Measurements from ENCODE around the gene EPB41L4B.
"Not testable (repeated sequence)": the region's sequence is repeated elsewhere in the genome, so short reads cannot be mapped to it uniquely, and the experiment has no call there.

The EPB41L4B gene

DNA sequence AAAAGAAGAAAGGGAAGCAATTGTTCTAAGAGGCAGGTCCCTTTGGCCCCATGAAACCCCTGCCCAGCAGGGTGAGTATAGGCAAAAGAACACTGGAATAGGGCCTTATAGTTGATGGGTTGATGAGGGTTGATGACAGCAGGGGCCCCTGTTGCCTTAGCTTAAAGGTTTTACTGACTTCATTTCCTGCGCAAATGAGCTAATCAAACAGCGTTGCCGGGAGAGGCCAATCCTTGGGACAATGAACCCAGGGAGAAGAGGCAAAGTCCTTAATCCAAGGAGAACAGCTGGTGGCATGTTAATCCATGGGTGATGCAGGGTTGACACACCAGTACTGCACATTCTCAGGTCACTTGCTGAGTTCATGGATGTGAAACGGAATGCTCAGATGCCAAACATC is 22.0 kb upstream of the EPB41L4B start:
- Histone ChIP-seq H3K4me3 (ENCODE audit: low read depth, low read length) (no peak overlapping the region), H3K27me3 (ENCODE audit: insufficient read depth, low read length) (peaks cover 6% of the 10 kb centered on the region), H3K36me3 (ENCODE audit: insufficient read depth, low read length) (no peaks in the 10 kb centered on the region), H3K4me1 (ENCODE audit: control insufficient read depth, insufficient read depth, low read length, unreplicated experiment) (no peaks in the 10 kb centered on the region), H3K79me2 (ENCODE audit: control insufficient read depth, insufficient read depth, low read length, unreplicated experiment) (no peaks in the 10 kb centered on the region), H3K27ac (ENCODE audit: low read depth, low read length) (no peak overlapping the region), H2AFZ (ENCODE audit: low read length, unreplicated experiment) (no peak overlapping the region)

DNA sequence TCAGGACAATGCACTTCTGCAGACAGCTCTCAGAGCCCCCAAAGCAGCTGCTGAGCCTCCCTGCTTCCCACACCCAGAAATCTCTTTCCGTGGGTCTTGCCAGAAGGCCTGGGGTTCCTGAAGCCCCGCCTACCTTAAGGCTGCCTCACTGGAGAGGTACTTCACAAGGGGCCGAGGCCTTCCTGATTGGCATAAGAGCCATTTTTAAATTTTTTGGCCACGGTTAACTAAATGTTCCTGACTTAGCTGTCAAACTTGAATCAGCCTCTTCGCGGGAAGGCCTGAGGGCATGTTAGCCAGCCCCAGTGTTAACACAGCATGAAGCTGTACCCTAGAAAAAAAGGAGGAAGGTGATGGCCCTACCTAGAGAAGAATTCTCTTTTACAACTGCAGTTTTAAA is 20.7 kb upstream of the EPB41L4B start:
- Histone ChIP-seq H3K4me1 (ENCODE audit: control insufficient read depth, insufficient read depth, low read length, unreplicated experiment) (no peaks in the 10 kb centered on the region), H3K27me3 (ENCODE audit: insufficient read depth, low read length) (peaks cover 4% of the 10 kb centered on the region; the same call in 1 of the 2 replicates), H3K79me2 (ENCODE audit: control insufficient read depth, insufficient read depth, low read length, unreplicated experiment) (no peaks in the 10 kb centered on the region), H3K4me3 (ENCODE audit: low read depth, low read length) (no peak overlapping the region), H2AFZ (ENCODE audit: low read length, unreplicated experiment) (no peak overlapping the region), H3K27ac (ENCODE audit: low read depth, low read length) (no peak overlapping the region), H3K36me3 (ENCODE audit: insufficient read depth, low read length) (no peaks in the 10 kb centered on the region)

DNA sequence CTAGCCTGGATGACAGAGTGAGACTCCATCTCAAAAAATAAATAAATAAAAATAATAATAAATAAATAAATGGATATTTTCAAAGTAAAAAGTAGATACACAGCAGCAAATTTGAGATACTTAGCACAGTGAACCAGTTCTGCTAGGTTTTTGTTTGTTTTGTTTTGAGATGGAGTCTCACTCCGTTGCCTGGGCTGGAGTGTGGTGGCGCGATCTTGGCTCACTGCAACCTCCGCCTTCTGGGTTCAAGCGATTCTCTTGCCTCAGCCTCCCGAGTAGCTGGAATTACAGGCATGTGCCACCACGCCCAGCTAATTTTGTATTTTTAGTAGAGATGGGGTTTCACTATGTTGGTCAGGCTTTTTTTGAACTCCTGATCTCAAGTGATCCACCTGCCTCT is 20.1 kb upstream of the EPB41L4B start:
- not testable (repeated sequence) for H3K36me3 ChIP-seq (ENCODE audit: insufficient read depth, low read length); H2AFZ ChIP-seq (ENCODE audit: low read length, unreplicated experiment); H3K79me2 ChIP-seq (ENCODE audit: control insufficient read depth, insufficient read depth, low read length, unreplicated experiment); H3K4me3 ChIP-seq (ENCODE audit: low read depth, low read length); H3K27ac ChIP-seq (ENCODE audit: low read depth, low read length); H3K27me3 ChIP-seq (ENCODE audit: insufficient read depth, low read length); H3K4me1 ChIP-seq (ENCODE audit: control insufficient read depth, insufficient read depth, low read length, unreplicated experiment)

DNA sequence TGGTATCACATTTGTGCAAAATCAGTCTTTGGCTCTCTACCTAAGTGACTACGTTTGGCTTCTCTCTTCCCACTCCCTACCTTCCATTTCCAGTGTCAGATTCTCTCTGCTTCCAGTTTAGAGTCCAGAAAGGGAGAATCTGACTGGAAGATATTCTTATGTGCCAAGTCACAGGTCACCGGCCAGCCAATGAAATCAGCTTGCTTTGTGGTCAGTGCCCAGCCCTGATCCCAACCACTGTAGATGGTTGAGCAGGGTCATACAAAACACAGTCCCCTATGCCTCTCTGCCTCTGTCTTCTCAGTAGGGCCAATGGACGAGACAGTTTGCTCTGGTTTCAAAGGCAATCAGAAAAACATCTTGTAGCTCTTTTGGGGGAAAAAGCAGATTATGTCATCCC is 15.6 kb upstream of the EPB41L4B start:
- no peak overlapping the region for H3K27ac ChIP-seq (ENCODE audit: low read depth, low read length)

DNA sequence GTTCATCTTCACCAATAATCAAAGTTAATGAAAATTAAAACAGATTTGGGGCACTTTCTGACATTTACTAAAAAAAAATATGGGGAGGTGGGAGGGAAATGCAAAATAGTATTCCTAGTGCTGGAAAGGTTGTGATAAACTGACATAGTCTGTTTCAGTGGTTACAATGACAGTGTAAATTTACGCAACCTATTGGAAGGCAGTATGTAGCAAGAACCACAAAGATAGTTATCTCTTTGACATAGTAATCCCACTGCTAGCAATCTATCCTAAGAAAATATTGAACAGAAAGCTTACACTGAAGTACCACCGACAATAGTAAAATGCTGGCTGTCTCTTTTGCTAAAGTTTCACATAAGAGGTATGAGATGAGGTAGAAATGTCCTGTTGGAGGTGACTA is 15.1 kb upstream of the EPB41L4B start:
- no peaks in the 10 kb centered on the region for H3K79me2 ChIP-seq (ENCODE audit: control insufficient read depth, insufficient read depth, low read length, unreplicated experiment)
- no peak overlapping the region for H3K27ac ChIP-seq (ENCODE audit: low read depth, low read length)
- H3K4me3 ChIP-seq (ENCODE audit: low read depth, low read length), result no peak overlapping the region
- peaks cover 9% of the 10 kb centered on the region for H3K4me1 ChIP-seq (ENCODE audit: control insufficient read depth, insufficient read depth, low read length, unreplicated experiment)
- H3K36me3 ChIP-seq (ENCODE audit: insufficient read depth, low read length), result no peaks in the 10 kb centered on the region
- H2AFZ ChIP-seq (ENCODE audit: low read length, unreplicated experiment), result no peak overlapping the region
- H3K27me3 ChIP-seq (ENCODE audit: insufficient read depth, low read length), result peaks cover 6% of the 10 kb centered on the region; the same call in 1 of the 2 replicates

More for the DNA sequence above, 15.6 kb upstream of the EPB41L4B start:
- Histone ChIP-seq H3K4me1 (ENCODE audit: control insufficient read depth, insufficient read depth, low read length, unreplicated experiment) (peaks cover 4% of the 10 kb centered on the region), H3K36me3 (ENCODE audit: insufficient read depth, low read length) (no peaks in the 10 kb centered on the region), H2AFZ (ENCODE audit: low read length, unreplicated experiment) (no peak overlapping the region), H3K79me2 (ENCODE audit: control insufficient read depth, insufficient read depth, low read length, unreplicated experiment) (no peaks in the 10 kb centered on the region), H3K27me3 (ENCODE audit: insufficient read depth, low read length) (peaks cover 6% of the 10 kb centered on the region; the same call in 1 of the 2 replicates), H3K4me3 (ENCODE audit: low read depth, low read length) (no peak overlapping the region)

DNA sequence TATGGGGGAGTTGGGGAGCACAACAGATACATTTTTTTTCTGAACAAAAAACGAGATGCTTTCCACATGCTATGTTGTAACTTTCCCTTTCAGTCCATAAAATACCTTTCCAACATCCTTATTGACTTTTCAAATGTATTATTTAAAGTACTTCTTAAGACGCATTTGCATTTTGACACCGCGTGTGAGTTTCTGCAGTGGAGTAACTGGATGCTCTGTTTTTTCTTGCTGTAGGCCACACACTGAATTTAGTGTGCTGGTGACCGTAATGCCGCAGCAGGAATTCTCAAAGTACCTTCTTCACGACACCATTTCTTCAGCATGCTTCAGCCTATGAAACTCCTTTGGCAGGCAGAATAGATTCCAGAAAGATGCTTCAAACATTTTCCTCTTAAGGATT is 14.3 kb upstream of the EPB41L4B start:
- H3K27me3 ChIP-seq (ENCODE audit: insufficient read depth, low read length), result peaks cover 6% of the 10 kb centered on the region; the same call in 1 of the 2 replicates
- H3K27ac ChIP-seq (ENCODE audit: low read depth, low read length), result no peak overlapping the region
- no peak overlapping the region for H2AFZ ChIP-seq (ENCODE audit: low read length, unreplicated experiment)
- no peaks in the 10 kb centered on the region for H3K79me2 ChIP-seq (ENCODE audit: control insufficient read depth, insufficient read depth, low read length, unreplicated experiment)
- H3K4me3 ChIP-seq (ENCODE audit: low read depth, low read length), result no peak overlapping the region
- H3K36me3 ChIP-seq (ENCODE audit: insufficient read depth, low read length), result no peaks in the 10 kb centered on the region
- H3K4me1 ChIP-seq (ENCODE audit: control insufficient read depth, insufficient read depth, low read length, unreplicated experiment), result peaks cover 13% of the 10 kb centered on the region

DNA sequence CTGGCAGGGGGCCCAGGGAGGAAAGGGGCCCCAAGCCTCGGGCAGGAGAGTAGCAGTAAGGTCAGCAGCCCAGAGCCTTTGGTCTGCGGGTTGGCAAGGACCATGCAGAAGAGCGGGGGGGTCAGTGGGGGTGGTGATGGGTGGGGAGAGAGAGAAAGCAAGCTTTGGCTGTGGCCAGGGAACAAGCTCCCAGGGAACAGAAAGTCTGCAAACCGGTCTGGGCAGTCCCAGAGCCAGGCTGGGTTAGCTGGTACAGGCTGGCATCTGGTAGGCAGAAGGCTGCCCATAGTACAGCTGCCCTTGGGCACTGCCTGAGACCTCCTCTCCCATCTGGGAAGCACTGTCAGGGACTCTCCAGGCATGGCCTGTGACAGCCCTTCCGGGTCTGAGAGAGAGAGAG is 10.5 kb upstream of the EPB41L4B start:
- Histone ChIP-seq H3K79me2 (ENCODE audit: control insufficient read depth, insufficient read depth, low read length, unreplicated experiment) (no peaks in the 10 kb centered on the region), H3K27me3 (ENCODE audit: insufficient read depth, low read length) (peaks cover under 1% of the 10 kb centered on the region; the same call in 1 of the 2 replicates), H3K27ac (ENCODE audit: low read depth, low read length) (no peak overlapping the region), H3K36me3 (ENCODE audit: insufficient read depth, low read length) (no peaks in the 10 kb centered on the region), H2AFZ (ENCODE audit: low read length, unreplicated experiment) (peak overlapping the region; percentile 57), H3K4me1 (ENCODE audit: control insufficient read depth, insufficient read depth, low read length, unreplicated experiment) (peaks cover 31% of the 10 kb centered on the region), H3K4me3 (ENCODE audit: low read depth, low read length) (no peak overlapping the region)

DNA sequence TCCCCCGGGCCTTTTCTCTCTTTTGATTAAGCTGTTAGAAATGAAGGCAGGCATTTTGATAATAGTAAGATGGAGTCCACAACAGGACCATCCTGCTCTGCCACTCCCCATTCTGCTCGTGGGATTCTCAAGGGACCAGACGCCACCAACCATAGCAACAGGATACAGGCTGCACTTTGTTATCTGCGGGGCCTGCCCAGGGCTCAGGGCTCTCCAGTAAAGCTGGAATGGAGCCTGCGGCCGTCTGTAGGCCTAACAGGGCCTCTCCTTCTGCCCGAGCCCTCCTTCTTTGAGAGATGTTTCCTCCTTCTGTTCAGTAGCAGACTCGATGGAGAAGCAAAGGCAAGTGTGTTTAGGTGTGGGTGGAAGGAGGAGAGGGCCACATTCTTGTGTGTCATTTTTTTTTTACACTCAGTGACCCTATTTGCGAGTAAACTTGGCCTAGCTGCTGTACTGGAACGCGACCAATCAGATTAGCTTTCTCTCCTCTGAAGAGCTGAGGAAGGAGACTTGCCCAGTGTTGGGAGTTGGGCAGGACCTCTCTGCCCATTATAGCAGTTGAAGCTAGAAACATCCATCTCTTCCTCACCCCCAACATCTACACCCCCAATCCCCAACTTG is 8.9 kb upstream of the EPB41L4B start:
- no peaks in the 10 kb centered on the region for H3K27me3 ChIP-seq (ENCODE audit: insufficient read depth, low read length)
- no peaks in the 10 kb centered on the region for H3K36me3 ChIP-seq (ENCODE audit: insufficient read depth, low read length)
- H2AFZ ChIP-seq (ENCODE audit: low read length, unreplicated experiment), result peak overlapping the region; percentile 75
- H3K4me3 ChIP-seq (ENCODE audit: low read depth, low read length), result peak overlapping the region; percentile 44; the same call in 1 of the 2 replicates
- H3K79me2 ChIP-seq (ENCODE audit: control insufficient read depth, insufficient read depth, low read length, unreplicated experiment), result no peaks in the 10 kb centered on the region
- peaks cover 31% of the 10 kb centered on the region for H3K4me1 ChIP-seq (ENCODE audit: control insufficient read depth, insufficient read depth, low read length, unreplicated experiment)
- peak overlapping the region; percentile 20; the same call in 1 of the 2 replicates for H3K27ac ChIP-seq (ENCODE audit: low read depth, low read length)

DNA sequence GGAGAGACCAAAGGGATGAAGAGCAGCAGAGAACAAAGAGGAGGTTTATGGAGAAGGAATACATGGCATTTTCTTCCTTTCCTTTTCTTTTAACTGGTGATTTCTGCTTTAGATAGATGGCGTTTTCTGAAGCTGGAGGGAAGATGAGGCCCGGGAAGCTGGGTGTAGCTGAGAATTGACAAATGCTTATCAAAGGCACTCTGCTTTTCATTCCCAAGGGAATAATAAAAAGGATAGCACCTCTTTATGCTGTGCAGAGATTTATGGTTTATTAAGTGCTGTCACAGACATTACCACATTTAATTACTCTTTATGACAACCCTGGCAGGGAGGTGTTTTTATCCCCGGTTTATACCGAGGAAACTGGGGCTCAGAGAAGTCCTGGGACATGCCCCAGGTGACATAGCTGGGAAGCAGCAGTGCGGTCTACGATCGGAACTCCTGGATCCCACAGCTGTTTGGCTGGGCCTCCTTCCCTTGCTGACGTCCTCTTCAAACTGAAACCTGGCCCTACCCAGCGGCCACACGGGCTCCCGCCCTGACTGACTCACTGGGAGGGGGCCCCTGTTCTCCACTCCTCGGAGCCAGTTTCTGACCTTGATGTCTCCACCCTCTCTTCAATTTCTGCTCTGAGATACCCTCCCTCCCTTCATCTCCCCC is 8.2 kb upstream of the EPB41L4B start:
- Histone ChIP-seq H3K27ac (ENCODE audit: low read depth, low read length) (peak overlapping the region; percentile 20; the same call in 1 of the 2 replicates), H3K36me3 (ENCODE audit: insufficient read depth, low read length) (no peaks in the 10 kb centered on the region), H3K4me3 (ENCODE audit: low read depth, low read length) (peak overlapping the region; percentile 44), H3K27me3 (ENCODE audit: insufficient read depth, low read length) (no peaks in the 10 kb centered on the region), H2AFZ (ENCODE audit: low read length, unreplicated experiment) (peak overlapping the region; percentile 75), H3K4me1 (ENCODE audit: control insufficient read depth, insufficient read depth, low read length, unreplicated experiment) (peaks cover 31% of the 10 kb centered on the region), H3K79me2 (ENCODE audit: control insufficient read depth, insufficient read depth, low read length, unreplicated experiment) (no peaks in the 10 kb centered on the region)

DNA sequence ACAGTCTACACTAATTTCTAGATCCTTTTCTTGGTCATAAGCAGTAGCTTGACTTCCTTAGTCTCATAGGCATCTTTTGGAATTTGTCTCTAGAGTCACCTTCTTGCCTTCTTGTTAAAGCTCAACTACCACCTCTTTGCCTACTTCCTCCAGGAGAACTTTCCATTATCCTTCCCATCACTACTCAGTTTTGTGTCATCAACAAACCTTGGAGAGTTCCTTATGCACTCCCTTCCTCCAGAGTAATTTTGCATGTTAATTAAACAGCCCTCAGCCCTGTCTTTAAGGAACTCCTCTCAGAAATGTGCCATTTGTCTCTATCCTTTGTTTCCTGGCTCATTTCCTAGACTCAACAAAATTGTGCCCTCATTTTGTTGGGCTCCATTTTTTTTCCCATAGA is 4.2 kb upstream of the EPB41L4B start:
- H3K27ac ChIP-seq (ENCODE audit: low read depth, low read length), result no peak overlapping the region
- peaks cover 4% of the 10 kb centered on the region; the same call in 1 of the 2 replicates for H3K27me3 ChIP-seq (ENCODE audit: insufficient read depth, low read length)
- peaks cover 18% of the 10 kb centered on the region for H3K4me1 ChIP-seq (ENCODE audit: control insufficient read depth, insufficient read depth, low read length, unreplicated experiment)
- H3K36me3 ChIP-seq (ENCODE audit: insufficient read depth, low read length), result no peaks in the 10 kb centered on the region
- no peaks in the 10 kb centered on the region for H3K79me2 ChIP-seq (ENCODE audit: control insufficient read depth, insufficient read depth, low read length, unreplicated experiment)
- no peak overlapping the region for H3K4me3 ChIP-seq (ENCODE audit: low read depth, low read length)
- H2AFZ ChIP-seq (ENCODE audit: low read length, unreplicated experiment), result no peak overlapping the region

DNA sequence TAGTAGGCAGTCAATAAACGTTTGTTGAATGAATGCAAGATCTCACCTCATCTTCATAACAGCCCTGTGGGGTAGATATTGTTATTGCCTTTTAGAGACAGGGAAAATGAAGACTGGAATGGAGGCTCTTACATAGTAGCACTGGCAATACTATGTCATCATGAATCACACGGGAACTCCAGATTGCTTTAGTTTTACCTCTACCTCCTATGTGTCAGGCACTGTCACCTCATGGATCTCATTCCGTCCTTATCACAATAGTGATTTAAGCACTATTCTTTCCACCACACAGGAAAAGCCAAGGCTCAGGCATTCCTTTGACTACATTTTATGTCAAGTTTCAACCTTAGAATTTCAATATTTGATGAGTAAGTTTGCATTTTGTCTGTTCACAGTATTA is 2.9 kb upstream of the EPB41L4B start:
- no peaks in the 10 kb centered on the region for H3K36me3 ChIP-seq (ENCODE audit: insufficient read depth, low read length)
- no peak overlapping the region for H2AFZ ChIP-seq (ENCODE audit: low read length, unreplicated experiment)
- peaks cover 8% of the 10 kb centered on the region; the same call in 1 of the 2 replicates for H3K27me3 ChIP-seq (ENCODE audit: insufficient read depth, low read length)
- peaks cover 6% of the 10 kb centered on the region for H3K4me1 ChIP-seq (ENCODE audit: control insufficient read depth, insufficient read depth, low read length, unreplicated experiment)
- no peak overlapping the region for H3K27ac ChIP-seq (ENCODE audit: low read depth, low read length)
- no peaks in the 10 kb centered on the region for H3K79me2 ChIP-seq (ENCODE audit: control insufficient read depth, insufficient read depth, low read length, unreplicated experiment)
- no peak overlapping the region for H3K4me3 ChIP-seq (ENCODE audit: low read depth, low read length)

Data from ACC112 (cell line).